ENCODE results near the gene APBA3.
"Not testable (repeated sequence)": the region's sequence is repeated elsewhere in the genome, so short reads cannot be mapped to it uniquely, and the experiment has no call there.

DNA sequence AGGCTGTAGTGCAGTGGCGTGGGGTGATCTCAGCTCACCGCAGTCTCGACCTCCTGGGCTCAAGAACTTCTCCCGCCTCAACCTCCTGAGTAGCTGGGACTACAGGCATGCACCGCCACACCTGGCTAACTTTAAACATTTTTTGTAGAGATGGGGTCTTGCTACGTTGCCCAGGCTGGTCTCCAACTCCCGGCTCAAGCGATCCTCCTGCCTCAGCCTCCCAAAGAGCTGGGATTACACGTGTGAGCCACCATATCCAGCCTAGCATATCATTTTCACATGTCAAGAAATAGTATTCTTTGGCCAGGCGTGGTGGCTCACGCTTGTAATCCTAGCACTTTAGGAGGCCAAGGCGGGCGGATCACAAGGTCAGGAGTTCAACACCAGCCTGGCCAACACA, 3.2 kb downstream of the APBA3 start:
- TF ChIP-seq CTCF (IDR thresholded peaks at IDR 0.05; ENCODE audit: insufficient read depth, low read length); GABPA (IDR thresholded peaks at IDR 0.05; ENCODE audit: low read depth); POLR2AphosphoS5 (IDR thresholded peaks at IDR 0.05; ENCODE audit: low read depth); REST (IDR thresholded peaks at IDR 0.05; ENCODE audit: insufficient replicate concordance, low read depth); SPI1 (IDR thresholded peaks at IDR 0.05; ENCODE audit: borderline replicate concordance, low read depth): not testable (repeated sequence)

Measured in HL-60 (cell line).